Right atrium auricular region (tissue), 2 donors: ENCODE data around the gene SETD9. TPM values are rescaled to one million over a fixed set of nuclear protein-coding genes. Genes with fewer than 3 reads are reported as not detected.

Source experiments
- DNase-seq: peaks from one replicate; pipeline ENCODE4 v3.0.0-alpha.2; 2019; ENCODE audit warnings: low spot score
- H3K27ac ChIP-seq, 2 donors: fragments of 200-600 bp; sonication (generic); 1 replicate in 1 of 2; 2 replicates in 1 of 2; pipeline ENCODE4 v1.5.1; 2016 to 2019
- H3K27me3 ChIP-seq, 2 donors: fragments of 200-600 bp; sonication (generic); one replicate each; pipeline versions ENCODE4 v1.5.1 to v1.6.0; 2017 to 2019
- H3K36me3 ChIP-seq: fragments of 200-600 bp; sonication (generic); one replicate; pipeline ENCODE4 v1.5.1; 2016
- H3K4me1 ChIP-seq, 2 donors: fragments of 200-600 bp; sonication (generic); one replicate each; pipeline versions ENCODE4 v1.5.1 to v1.6.0; 2017 to 2019
- H3K4me3 ChIP-seq, 2 donors: fragments of 200-600 bp; sonication (generic); 1 replicate in 1 of 2; 2 replicates in 1 of 2; pipeline ENCODE4 v1.5.1; 2017 to 2019; ENCODE audit warnings: mild to moderate bottlenecking in 1 of 2, moderate library complexity in 1 of 2
- H3K9me3 ChIP-seq, 2 donors: fragments of 200-600 bp; sonication (generic); one replicate each; pipeline ENCODE4 v1.5.1; 2019
- total RNA-seq, 2 donors: library from RNA; depleted of rRNA; stranded (reverse); fragments of >200 nt; gene quantifications; one replicate each; pipeline ENCODE4 v1.1.0, GENCODE V29; 2016
- TF ChIP-seq, protein P1 (sequence below), 2 donors: fragments of 200-600 bp; sonication (generic); IDR thresholded peaks; one replicate each; pipeline ENCODE4 v1.5.1; 2019; ENCODE audit warnings: antibody characterized with exemption in 2 of 2

The SETD9 gene
- total RNA-seq, 2 donors from 2014 or later = 11.8 to 21.5 TPM

DNA sequence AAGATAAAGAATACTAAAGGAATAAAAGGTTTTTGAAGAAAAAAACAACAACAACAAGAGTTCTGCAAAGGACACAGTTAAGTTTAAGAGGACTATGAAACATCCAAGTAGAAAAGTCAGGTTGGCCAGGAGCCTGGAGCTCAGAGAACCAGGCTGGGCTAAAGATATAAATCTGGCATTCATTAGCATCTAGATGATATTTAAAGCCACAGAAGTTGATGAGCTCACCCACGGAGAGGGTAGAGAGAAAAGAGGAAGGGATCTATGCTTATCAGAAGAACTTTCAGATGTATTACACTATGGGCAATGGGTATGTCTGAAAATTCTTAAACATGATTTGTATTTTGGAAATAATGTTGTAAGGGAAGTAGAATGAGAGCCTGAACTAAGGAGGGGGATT, 32.6 kb downstream of the SETD9 start:
- TF ChIP-seq, protein P1, sequence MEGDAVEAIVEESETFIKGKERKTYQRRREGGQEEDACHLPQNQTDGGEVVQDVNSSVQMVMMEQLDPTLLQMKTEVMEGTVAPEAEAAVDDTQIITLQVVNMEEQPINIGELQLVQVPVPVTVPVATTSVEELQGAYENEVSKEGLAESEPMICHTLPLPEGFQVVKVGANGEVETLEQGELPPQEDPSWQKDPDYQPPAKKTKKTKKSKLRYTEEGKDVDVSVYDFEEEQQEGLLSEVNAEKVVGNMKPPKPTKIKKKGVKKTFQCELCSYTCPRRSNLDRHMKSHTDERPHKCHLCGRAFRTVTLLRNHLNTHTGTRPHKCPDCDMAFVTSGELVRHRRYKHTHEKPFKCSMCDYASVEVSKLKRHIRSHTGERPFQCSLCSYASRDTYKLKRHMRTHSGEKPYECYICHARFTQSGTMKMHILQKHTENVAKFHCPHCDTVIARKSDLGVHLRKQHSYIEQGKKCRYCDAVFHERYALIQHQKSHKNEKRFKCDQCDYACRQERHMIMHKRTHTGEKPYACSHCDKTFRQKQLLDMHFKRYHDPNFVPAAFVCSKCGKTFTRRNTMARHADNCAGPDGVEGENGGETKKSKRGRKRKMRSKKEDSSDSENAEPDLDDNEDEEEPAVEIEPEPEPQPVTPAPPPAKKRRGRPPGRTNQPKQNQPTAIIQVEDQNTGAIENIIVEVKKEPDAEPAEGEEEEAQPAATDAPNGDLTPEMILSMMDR (IDR thresholded peaks at IDR 0.05) = no peak
- H3K4me3 ChIP-seq = no peak overlapping the region
- H3K36me3 ChIP-seq = peaks cover 69% of the 10 kb centered on the region
- no peak for DNase-seq
- H3K27ac ChIP-seq = no peak overlapping the region
- H3K4me1 ChIP-seq = no peaks in the 10 kb centered on the region
- no peaks in the 10 kb centered on the region for H3K27me3 ChIP-seq
- no peaks in the 10 kb centered on the region for H3K9me3 ChIP-seq

DNA sequence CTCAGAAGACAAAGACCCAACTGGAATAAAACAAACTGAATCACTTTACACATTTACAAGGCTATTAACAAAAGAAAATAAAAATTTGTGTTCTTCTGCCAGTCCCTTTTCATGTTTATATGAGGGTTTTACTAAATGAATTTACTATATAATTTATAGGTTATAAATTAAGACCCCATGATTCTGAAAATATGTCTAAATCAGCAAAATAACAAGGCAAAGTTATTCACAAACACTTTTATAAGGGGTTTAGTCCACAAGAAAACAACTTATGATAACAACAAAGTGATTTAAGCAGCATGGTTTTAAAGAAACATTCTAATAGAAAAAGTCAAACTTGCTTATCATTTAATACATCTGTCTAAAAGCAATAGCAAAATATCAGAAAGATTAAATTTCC, 37.7 kb downstream of the SETD9 start:
- Histone ChIP-seq H3K9me3 (no peaks in the 10 kb centered on the region), H3K4me1 (peaks cover 0 to 16% of the 10 kb centered on the region in 2 donors), H3K36me3 (peaks cover 31% of the 10 kb centered on the region), H3K27me3 (no peaks in the 10 kb centered on the region), H3K27ac (no peak overlapping the region), H3K4me3 (no peak overlapping the region)
- TF ChIP-seq, protein P1 (IDR thresholded peaks at IDR 0.05) = no peak
- no peak for DNase-seq

DNA sequence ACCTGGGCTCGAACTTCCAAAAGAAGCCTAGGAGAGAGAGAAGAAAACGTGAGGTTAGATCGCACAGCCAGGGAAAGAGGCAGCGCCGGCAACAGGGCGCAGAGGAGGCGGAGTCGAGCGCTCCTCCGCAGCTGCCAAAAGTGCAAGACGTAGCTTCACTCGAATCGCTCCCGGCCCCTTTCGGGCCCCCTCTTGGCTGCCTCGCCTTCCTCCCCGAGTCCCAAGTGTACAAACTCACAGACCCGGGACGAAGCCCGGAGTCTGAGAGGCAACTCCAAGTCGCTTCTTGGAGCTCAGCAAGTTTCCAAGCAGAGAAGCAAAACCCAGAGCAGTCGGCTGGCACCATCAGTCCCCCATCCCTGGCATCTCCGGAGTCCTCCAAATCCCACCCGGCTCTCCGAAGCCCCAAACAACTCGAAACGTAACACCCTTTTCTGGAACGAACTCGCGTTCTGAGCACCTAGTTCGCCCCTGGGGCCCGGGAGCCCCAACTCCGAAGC, 41.3 kb downstream of the SETD9 start:
- Histone ChIP-seq H3K4me3 (peak overlapping the region; percentile 86 to 96), H3K4me1 (peaks cover 0 to 16% of the 10 kb centered on the region in 2 donors), H3K9me3 (no peaks in the 10 kb centered on the region), H3K36me3 (peaks cover 4% of the 10 kb centered on the region), H3K27me3 (no peaks in the 10 kb centered on the region), H3K27ac (peak overlapping the region; percentile 85 to 86)
- TF ChIP-seq, protein P1 (IDR thresholded peaks at IDR 0.05) = no peak
- DNase-seq = peak; percentile 69

DNA sequence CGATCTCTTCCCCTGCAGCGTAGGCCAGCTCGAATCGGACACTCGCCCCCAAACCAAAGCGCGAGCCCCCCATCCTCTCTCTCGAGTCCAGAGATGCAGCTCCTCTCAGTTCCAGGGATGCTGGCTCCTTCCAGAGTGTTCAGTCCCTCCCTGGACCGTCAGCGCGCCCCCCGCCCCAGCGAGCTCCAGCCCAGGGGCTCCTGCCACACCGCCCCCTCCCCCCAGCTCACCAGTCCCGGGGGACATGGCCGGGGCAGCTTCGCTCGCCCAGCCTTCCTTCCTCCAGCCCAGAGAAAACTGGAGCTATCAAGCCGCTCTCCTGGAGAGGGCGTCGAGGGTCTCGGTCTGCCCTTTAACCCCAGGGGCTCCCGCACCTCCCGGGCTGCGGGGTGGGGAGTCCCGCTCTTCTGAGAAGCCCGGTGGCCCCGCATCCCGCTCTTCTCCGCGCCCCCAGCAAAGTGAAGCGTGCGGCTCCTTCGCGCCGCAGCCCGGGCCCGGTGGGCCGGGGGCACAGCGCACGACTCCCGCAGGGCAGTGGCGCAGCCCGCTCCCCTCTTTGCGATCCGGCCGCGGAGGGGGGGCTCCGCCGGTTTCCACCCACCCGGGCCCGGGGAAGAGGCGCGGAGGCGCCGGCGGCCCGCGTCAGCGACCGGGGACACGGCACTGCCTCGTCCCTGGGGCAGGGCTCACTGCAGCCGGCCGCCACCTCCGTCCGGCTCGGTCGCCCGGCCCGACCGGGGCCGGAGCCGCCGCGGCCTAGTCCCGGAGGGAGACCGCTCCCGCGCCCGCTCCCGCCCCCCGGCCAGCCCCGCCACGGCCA, 41.9 kb downstream of the SETD9 start:
- TF ChIP-seq, protein P1 (IDR thresholded peaks at IDR 0.05) = no peak
- H3K4me3 ChIP-seq = peak overlapping the region; percentile 86 to 96
- no peaks in the 10 kb centered on the region for H3K36me3 ChIP-seq
- H3K27ac ChIP-seq = peak overlapping the region; percentile 85 to 86
- H3K27me3 ChIP-seq = no peaks in the 10 kb centered on the region
- DNase-seq = no peak
- H3K4me1 ChIP-seq = peaks cover 0 to 16% of the 10 kb centered on the region in 2 donors
- no peaks in the 10 kb centered on the region for H3K9me3 ChIP-seq

DNA sequence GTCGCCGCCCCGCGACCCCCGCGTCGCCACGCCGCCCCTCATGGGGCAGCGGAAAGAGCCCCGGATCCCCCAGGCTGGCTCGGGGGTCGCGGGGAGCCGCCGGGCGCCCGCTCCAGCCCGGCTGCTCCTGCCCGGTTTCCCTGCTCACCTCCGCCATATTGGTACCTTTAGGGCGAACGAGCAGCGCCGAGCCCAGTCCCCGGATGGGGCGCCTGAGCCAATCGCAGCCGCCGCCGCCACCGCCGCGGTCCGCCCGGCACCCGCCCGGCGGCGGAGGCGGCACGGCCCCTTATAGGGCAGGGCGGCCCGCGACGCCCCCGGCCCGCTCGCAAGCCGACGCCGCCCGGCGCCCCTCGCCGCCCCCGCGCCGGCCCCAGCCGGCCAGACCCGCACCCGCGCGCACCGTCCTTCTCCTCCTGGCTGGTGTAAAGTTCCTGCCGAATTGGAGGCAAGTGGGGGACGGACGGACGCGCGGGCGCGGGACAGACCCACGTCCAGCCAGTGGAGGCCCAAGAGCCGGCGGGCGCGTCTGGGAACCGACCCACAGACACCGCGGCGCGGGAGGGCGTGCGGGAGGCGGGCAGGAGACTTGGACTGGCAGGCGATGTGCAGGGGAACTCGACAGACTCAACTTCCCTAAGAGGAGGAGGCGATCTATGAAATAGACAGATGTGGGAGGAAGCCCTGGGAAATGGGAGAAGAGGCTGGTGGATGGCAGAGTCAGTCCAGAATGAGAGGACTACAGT, 42.7 kb downstream of the SETD9 start, which contains the start of gene MIER3:
TSS of gene MIER3 (minus strand) at position 178 of the 746 bp plus-strand sequence. CDS start at position 157, 21 bp downstream.
- peak; percentile 72 for DNase-seq
- H3K27ac ChIP-seq = peak within 1 kb of the TSS; percentile 85 to 86
- no peaks in the 10 kb centered on the region for H3K9me3 ChIP-seq
- no peaks in the 10 kb centered on the region for H3K27me3 ChIP-seq
- peak within 1 kb of the TSS; percentile 86 to 96 for H3K4me3 ChIP-seq
- TF ChIP-seq, protein P1 (IDR thresholded peaks at IDR 0.05) = no peak
- no peaks in the 10 kb centered on the region for H3K36me3 ChIP-seq
- peaks cover 0 to 16% of the 10 kb centered on the region in 2 donors for H3K4me1 ChIP-seq
